T-helper 17 cell (primary cell): Measurements from ENCODE around the gene CACNA1B. TPM values are rescaled to one million over a fixed set of nuclear protein-coding genes. Genes with fewer than 3 reads are reported as not detected.
A peak's percentile ranks its signal among the peaks of the same experiment; 100 is the strongest.

Source experiments
- ATAC-seq: fragments of 150-1000 bp; cut with Tn5 transposase; 2 replicates; pipeline ENCODE4 v1.10.0; 2021; ENCODE audit warnings: mild to moderate bottlenecking, moderate library complexity
- DNase-seq, 3 donors: peaks; one replicate each; pipeline versions ENCODE4 v3.0.0 to v3.0.0-alpha.2; 2020 to 2021
- H3K9me3 ChIP-seq: one replicate; pipeline ENCODE4 v1.7.0; 2013; ENCODE audit warnings: low read length, mild to moderate bottlenecking; ENCODE audit not compliant: control insufficient read depth, poor library complexity, severe bottlenecking
- H3K27ac Mint-ChIP-seq: one replicate; pipeline ENCODE4 v1.8.0; 2022; ENCODE audit warnings: mild to moderate bottlenecking, moderate library complexity, mixed read lengths
- H3K27me3 Mint-ChIP-seq: one replicate; pipeline ENCODE4 v1.8.0; 2022; ENCODE audit warnings: mixed read lengths
- H3K36me3 Mint-ChIP-seq: one replicate; pipeline ENCODE4 v1.8.0; 2022; ENCODE audit warnings: low read depth, mixed read lengths
- H3K4me1 Mint-ChIP-seq: one replicate; pipeline ENCODE4 v1.8.0; 2022; ENCODE audit warnings: mild to moderate bottlenecking, mixed read lengths
- H3K4me3 Mint-ChIP-seq: one replicate; pipeline ENCODE4 v1.8.0; 2022; ENCODE audit warnings: mild to moderate bottlenecking, moderate library complexity, mixed read lengths
- total RNA-seq, 4 donors: library from RNA in 2 of 4; stranded (reverse) in 2 of 4; gene quantifications; one replicate each; pipeline ENCODE4 v1.2.3 and lab custom pipeline; 2022 to 2026

Gene CACNA1B
- total RNA-seq, 2 donors from 2014 or later, result 0.22 TPM; not detected in 1

DNA sequence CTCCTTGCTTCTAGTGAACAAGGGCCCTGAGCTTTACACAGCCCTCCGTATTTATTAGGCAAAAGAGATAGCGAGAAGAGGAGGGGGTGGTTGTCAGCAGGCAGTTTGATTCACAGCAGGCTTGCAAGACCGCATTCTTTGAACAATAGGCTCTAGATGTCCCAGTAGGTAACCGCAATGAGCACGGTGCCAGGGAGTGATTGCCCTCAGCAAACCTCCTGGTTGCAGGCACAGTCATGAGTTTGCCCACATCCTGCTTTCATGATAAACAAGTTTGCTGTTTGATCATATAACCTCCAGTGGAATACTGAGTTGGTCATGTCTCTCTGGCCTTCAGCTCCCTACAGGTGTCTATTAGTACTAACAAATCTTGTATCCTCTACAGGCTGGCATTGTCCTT lies 66.1 kb downstream of the CACNA1B start:
- ATAC-seq (no peak), DNase-seq (no peak)
- Mint-ChIP-seq H3K27ac (no peak overlapping the region), H3K4me1 (no peaks in the 10 kb centered on the region), H3K36me3 (no peaks in the 10 kb centered on the region), H3K27me3 (no peaks in the 10 kb centered on the region), H3K4me3 (no peak overlapping the region)
- no peaks in the 10 kb centered on the region for H3K9me3 ChIP-seq

DNA sequence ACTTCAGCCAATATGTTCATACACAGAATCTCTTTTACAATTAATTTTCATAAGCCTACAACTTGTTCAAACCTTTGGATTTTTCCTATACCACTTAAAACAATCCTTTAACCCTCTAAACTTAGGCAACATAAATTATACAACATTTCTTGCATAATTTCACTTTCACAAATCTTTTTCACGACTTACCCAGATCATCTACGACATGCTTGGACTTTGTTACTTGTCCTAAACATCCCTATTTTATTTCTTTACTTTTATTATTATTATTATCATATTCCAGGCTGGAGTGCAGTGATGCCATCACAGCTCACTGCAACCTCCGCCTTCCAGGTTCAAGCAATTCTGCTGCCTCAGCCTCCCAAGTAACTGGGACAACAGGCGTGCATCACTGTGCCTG lies 68.0 kb downstream of the CACNA1B start:
- peaks cover under 1% of the 10 kb centered on the region for H3K27me3 Mint-ChIP-seq
- no peak for DNase-seq
- no peak for ATAC-seq
- no peak overlapping the region for H3K4me3 Mint-ChIP-seq
- H3K27ac Mint-ChIP-seq, result no peak overlapping the region
- no peaks in the 10 kb centered on the region for H3K36me3 Mint-ChIP-seq
- H3K9me3 ChIP-seq, result no peaks in the 10 kb centered on the region
- no peaks in the 10 kb centered on the region for H3K4me1 Mint-ChIP-seq

DNA sequence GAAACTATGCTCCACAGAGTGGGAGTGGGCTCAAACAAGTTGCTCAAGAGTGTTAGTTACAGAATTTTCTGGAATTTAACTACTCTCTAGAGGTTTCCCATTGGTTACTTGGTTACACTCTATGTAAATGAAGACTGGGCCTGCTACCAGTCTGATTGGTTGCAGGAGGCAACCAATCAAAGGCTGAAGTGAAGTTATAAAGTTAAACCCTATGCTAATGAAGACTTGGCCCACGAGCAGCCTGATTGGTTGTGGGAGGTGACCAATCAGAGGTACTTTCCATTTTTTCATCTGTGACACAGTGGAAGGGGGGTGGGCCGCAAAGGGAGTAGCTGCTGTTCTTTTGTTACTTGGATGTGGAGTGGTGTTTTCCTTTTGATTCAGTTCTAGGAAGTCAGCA lies 69.4 kb downstream of the CACNA1B start:
- Mint-ChIP-seq H3K27me3 (peaks cover 5% of the 10 kb centered on the region), H3K4me1 (no peaks in the 10 kb centered on the region), H3K36me3 (no peaks in the 10 kb centered on the region), H3K4me3 (no peak overlapping the region), H3K27ac (no peak overlapping the region)
- ATAC-seq, result no peak
- no peak for DNase-seq
- H3K9me3 ChIP-seq, result no peaks in the 10 kb centered on the region

DNA sequence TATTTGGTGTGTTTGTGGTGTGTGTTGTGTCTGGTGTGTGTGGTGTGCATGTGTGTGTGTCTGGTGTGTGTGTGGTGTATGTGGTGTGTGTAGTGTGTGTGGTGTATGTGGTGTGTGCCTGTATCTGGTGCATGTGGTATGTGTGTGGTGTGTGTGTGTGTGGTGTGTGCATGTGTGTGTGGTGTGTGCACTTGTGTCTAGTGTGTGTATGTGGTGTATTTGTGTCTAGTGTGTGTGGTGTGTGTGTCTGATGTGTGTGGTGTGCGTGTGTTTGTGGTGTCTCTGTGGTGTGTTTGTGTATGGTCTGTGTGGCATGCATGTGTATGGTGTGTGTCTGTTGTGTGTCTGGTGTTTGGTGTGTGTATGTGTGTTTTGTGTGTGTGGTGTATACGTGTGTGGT lies 71.1 kb downstream of the CACNA1B start:
- Mint-ChIP-seq H3K4me1 (no peaks in the 10 kb centered on the region), H3K27me3 (peaks cover 19% of the 10 kb centered on the region), H3K27ac (no peak overlapping the region), H3K4me3 (no peak overlapping the region), H3K36me3 (no peaks in the 10 kb centered on the region)
- ATAC-seq (no peak), DNase-seq (no peak)
- H3K9me3 ChIP-seq, result no peaks in the 10 kb centered on the region

DNA sequence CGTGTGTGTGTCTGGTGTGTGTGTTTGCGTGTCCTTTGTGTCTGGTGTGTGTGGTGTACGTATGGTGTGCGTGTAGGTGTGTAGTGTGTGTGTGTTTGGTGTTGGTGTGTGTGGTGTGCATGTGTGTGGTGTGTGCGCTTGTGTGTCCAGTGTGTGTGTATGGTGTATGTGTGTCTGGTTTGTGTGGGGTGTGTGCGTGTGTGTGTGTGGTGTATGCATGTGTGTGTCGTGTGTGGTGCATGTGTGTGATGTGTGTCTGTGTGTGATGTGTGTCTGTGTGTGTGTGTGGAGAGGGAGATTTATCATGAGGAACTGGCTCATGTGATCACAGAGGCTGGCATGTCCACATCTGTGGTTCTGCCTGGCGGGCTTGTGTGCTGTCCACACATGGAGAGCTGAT lies 71.7 kb downstream of the CACNA1B start:
- Mint-ChIP-seq H3K4me3 (no peak overlapping the region), H3K27ac (no peak overlapping the region), H3K4me1 (no peaks in the 10 kb centered on the region), H3K27me3 (peaks cover 20% of the 10 kb centered on the region), H3K36me3 (no peaks in the 10 kb centered on the region)
- no peaks in the 10 kb centered on the region for H3K9me3 ChIP-seq
- ATAC-seq (no peak), DNase-seq (no peak)

DNA sequence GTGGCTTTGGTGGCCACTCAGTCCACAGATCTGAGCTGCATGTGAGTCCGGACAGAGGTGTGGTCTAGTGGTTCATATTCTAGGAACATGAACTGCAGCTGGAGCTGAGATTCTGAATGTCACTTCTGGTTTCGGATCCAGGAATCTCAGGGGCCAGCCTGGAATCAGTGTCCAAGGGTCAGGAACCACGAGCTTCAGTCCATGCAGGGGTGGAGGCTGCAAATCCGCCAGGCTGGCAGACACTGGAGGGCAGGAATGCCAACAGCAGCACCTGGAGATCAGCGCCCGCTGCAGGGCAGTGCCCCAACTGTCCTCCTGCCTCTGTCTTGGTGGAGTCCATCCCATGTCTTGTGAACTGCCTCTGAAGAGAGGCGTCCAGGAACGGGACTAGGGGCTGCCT lies 73.5 kb downstream of the CACNA1B start:
- no peak overlapping the region for H3K4me3 Mint-ChIP-seq

DNA sequence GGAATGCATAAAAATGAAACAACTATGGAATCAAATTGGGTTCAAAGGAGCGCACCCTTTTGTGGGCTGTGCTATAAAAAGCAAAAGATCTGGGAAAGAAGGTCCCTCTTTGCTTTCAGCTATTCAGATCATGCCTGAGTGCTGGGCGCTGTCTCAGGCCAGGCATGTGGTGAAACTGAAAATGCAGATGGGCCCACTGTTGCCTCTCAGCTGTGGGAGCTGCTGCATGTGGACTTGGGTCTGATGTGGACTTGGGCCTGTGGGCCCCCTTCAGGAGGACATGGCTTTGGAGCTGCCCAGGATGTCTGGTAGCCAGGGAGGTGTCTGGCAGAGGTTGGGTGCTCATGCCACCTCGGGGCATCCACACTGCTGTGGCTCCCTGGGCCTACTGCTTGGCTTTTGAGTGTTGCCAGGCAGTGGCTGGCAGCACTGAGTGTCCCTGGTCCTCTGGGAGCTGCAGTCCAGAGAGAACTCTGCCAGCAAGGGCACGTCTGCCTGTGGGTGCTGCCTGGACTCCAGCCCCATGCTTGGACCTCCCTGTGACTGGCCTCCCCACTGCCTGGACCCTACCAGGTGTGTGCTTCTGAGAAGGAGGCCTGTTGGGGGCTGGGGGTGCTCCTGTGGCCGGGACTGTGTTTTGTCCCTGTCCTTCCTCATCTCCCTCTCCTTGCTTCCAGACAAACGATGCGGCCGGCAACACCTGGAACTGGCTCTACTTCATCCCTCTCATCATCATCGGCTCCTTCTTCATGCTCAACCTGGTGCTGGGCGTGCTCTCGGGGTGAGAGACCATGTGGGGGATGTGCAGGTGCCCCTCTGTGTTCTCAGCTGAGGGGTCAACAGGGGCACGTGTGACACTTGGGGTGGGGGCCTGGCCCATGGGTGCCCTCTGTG lies 74.3 kb downstream of the CACNA1B start:
- no peak for DNase-seq
- H3K4me3 Mint-ChIP-seq, result no peak overlapping the region
- no peaks in the 10 kb centered on the region for H3K36me3 Mint-ChIP-seq
- ATAC-seq, result no peak
- no peaks in the 10 kb centered on the region for H3K4me1 Mint-ChIP-seq
- H3K27me3 Mint-ChIP-seq, result peaks cover 20% of the 10 kb centered on the region
- H3K27ac Mint-ChIP-seq, result no peak overlapping the region
- no peaks in the 10 kb centered on the region for H3K9me3 ChIP-seq

More for the DNA sequence above, 73.5 kb downstream of the CACNA1B start:
- H3K9me3 ChIP-seq, result no peaks in the 10 kb centered on the region
- Mint-ChIP-seq H3K4me1 (no peaks in the 10 kb centered on the region), H3K36me3 (no peaks in the 10 kb centered on the region), H3K27ac (no peak overlapping the region), H3K27me3 (peaks cover 20% of the 10 kb centered on the region)
- ATAC-seq (no peak), DNase-seq (no peak)

DNA sequence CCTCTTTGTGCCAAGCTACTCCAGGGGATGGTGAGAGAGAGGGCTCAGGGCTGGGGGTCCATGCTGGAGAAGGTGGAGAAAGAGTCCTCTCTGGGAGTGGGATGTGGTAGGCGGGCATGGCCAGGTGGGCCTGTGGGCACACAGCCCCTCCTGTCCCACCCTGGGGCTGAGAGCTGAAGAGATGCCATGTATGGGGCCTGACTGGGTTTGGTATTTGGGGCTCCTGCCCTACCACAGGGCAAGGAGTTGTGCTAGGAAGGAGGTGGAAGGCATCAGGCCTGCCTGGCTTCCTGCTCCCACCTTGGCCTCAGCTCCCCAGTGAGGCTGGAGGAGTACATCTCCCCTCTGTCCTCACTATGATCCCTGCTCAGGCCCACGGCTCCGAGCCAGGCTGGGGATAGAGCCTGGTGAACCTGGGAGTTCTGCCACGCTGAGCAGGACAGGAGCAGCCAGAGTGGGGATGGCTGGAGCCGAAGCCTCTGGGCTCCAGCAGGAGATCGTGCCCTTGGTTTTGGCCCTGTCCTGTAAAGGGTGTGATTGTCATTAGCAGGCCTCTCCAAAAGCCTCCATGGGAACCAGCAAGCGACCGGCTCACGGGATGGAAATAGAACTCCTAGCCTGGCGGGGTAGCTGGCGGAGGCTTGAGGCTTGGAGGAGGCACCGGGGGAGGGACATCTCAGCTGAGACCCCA lies 75.5 kb downstream of the CACNA1B start:
- H3K27ac Mint-ChIP-seq, result peak overlapping the region; percentile 46
- no peaks in the 10 kb centered on the region for H3K9me3 ChIP-seq
- H3K4me1 Mint-ChIP-seq, result peaks cover 1% of the 10 kb centered on the region
- ATAC-seq, result no peak
- H3K36me3 Mint-ChIP-seq, result no peaks in the 10 kb centered on the region
- no peak overlapping the region for H3K4me3 Mint-ChIP-seq
- H3K27me3 Mint-ChIP-seq, result peaks cover 23% of the 10 kb centered on the region
- no peak for DNase-seq

DNA sequence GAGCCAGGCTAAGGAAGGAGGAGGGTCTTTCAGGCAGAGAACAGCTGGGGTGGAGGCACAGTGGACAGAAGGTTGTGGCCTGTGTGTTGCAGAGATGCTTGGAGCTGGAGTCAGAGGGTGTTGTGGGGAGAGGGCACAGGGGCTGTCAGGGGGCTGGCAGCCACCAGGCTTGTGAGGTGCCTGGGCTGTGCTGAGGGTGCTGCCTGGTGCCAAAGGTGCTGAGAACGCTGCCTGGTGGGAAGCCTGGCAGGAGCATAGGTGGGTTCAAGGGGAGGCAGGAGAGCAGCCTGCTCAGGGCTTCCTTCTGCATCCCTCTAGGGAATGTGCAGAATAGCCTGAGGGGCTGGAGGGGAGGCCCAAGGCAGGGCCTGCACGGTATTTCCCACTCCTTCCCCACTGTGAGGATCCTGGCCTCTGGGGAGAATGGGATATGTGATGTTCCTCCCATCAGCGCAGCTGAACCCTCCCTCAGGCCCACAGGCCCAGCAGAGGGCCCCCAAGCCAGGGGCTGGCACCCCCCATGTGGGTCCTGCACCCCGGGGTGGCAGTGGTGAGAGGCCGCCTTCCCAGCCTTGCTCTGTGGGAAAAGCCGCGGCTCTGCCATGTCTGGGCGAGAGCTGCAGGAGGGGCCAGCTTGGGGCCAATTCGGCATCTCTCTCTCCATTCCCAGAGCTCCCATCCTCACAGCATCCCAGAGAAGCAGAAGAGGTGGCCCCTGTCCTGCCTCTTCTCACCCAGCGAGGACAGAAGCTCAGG lies 76.3 kb downstream of the CACNA1B start:
- no peaks in the 10 kb centered on the region for H3K9me3 ChIP-seq
- Mint-ChIP-seq H3K27ac (no peak overlapping the region), H3K4me3 (no peak overlapping the region), H3K36me3 (no peaks in the 10 kb centered on the region), H3K4me1 (peaks cover 3% of the 10 kb centered on the region), H3K27me3 (peaks cover 27% of the 10 kb centered on the region)
- ATAC-seq (no peak), DNase-seq (no peak)

DNA sequence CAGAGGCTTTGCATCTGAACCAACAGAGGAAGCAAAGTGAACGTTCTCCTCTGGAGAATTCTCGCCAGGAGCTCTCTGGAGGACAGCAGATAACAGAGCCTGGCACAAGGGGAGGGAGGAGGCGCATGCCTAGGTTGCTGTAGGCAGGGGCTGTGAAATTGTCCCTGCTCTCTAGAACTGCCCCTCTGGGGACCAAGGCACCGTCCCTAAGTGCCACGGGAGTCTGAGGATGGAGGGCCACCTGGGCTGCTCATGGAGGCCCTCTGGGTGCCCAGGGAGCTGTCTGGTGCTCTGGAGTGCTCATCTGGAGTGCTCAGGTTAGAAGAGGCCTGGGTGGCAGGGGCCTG lies 77.6 kb downstream of the CACNA1B start:
- DNase-seq, result no peak
- Mint-ChIP-seq H3K4me3 (no peak overlapping the region), H3K27ac (no peak overlapping the region), H3K36me3 (no peaks in the 10 kb centered on the region), H3K27me3 (peaks cover 27% of the 10 kb centered on the region), H3K4me1 (peaks cover 3% of the 10 kb centered on the region)
- no peaks in the 10 kb centered on the region for H3K9me3 ChIP-seq
- ATAC-seq, result no peak

DNA sequence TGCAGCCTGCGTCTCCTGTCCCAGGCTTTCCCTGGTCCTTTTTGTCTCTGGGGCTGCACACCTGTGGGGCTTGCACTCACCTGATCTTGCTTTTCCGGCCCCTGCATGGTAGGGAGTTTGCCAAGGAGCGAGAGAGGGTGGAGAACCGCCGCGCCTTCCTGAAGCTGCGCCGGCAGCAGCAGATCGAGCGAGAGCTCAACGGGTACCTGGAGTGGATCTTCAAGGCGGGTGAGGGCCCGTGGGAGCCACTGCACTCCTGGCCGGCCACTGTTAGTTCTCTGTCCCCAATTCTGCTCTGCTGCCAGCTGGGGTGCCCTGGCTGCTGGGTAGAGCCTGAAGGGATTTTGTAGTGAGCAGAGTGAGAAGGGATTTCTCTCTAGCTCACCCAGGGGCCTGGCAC lies 78.0 kb downstream of the CACNA1B start:
- no peaks in the 10 kb centered on the region for H3K9me3 ChIP-seq
- Mint-ChIP-seq H3K36me3 (no peaks in the 10 kb centered on the region), H3K4me3 (no peak overlapping the region), H3K27ac (no peak overlapping the region), H3K4me1 (peaks cover 3% of the 10 kb centered on the region), H3K27me3 (peaks cover 26% of the 10 kb centered on the region)
- DNase-seq (no peak), ATAC-seq (no peak)

DNA sequence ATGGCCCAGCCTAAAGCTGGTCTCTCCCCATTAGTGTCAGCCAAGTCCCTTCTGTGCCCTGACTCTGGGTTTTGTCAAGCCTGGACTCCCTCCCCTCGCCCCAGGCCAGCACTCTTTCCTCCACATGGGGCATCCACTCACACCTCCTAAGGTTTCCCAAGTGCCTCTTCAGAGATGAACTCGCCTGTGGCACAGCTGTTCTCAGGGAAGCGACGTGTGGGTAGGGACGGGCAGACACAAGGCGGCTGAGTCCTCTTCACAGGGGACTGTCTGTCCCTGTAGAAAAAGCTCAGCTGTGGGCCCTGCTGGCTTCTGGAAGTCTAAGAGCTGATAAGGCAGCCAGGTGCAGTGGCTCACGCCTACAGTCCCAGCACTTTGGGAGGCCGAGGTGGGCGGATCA lies 78.5 kb downstream of the CACNA1B start:
- ATAC-seq, result no peak
- no peaks in the 10 kb centered on the region for H3K9me3 ChIP-seq
- no peaks in the 10 kb centered on the region for H3K36me3 Mint-ChIP-seq
- no peak overlapping the region for H3K27ac Mint-ChIP-seq
- H3K27me3 Mint-ChIP-seq, result peaks cover 22% of the 10 kb centered on the region
- H3K4me1 Mint-ChIP-seq, result peaks cover 3% of the 10 kb centered on the region
- no peak for DNase-seq
- H3K4me3 Mint-ChIP-seq, result no peak overlapping the region

DNA sequence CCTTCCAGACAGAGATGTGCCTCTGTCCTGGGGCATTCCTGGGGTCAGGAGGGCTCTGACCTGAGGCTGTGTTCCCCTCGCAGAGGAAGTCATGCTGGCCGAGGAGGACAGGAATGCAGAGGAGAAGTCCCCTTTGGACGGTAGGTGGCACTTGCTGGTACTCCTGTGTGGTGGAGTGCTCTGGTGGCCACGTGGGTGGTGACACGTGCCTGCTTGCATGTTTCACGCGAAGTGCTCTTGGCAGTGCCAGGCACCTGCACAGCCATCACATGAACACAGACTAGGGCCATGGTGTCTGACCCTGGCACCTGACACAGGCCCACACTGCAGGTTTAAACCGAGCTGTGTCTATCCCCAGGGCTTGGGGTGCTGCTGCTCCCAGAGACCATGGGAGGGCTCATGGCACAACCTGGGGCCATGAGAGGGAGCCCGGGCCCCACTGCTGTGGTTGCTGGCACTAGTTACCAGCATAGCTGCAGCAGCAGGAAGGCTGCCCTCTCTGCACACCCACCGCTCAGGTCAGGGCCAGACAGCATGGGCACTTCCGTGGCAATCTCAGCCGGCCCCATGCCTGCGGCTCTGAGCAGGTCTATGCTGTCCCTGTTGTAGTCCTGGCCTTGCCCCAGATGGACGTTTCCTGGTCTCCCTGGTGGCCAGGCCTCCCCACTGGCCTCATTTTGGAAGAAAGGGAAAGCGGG lies 79.3 kb downstream of the CACNA1B start:
- Mint-ChIP-seq H3K4me1 (peaks cover 3% of the 10 kb centered on the region), H3K36me3 (no peaks in the 10 kb centered on the region), H3K4me3 (no peak overlapping the region), H3K27me3 (peaks cover 22% of the 10 kb centered on the region), H3K27ac (no peak overlapping the region)
- no peak for ATAC-seq
- H3K9me3 ChIP-seq, result no peaks in the 10 kb centered on the region
- no peak for DNase-seq
